NCI-H69 (cell line): Measurements from ENCODE around the gene ODAD2.

Source experiments
- DNase-seq: peaks from one replicate; lab custom pipeline; 2025; lab: John Stamatoyannopoulos, UW

The ODAD2 gene

DNA sequence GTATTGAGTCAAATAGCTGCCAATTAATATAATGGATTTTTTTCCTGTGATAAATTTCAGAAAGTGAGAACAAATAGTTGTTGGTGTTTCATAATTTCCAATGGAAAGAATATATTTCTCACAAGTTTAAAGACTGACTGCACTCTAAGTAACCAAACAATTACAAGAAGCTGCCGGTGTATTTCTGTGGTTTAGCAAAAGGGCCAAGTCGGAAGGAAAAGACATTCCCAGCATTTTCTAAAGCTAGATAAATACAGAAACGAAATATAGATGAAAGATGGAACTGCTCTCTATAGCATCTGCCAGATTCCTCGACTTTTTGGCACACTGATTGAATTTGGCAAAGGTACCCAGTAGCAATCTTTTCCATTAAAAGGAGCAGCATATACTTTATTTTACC is 160.5 kb downstream of the ODAD2 start:
- DNase-seq = no peak

- no peak for DNase-seq
Measured at GRCh38 chr10:27834476-27834875, 164.4 kb downstream of the ODAD2 start.

- DNase-seq = no peak
Measured at GRCh38 chr10:27833792-27834191, 165.1 kb downstream of the ODAD2 start.

DNA sequence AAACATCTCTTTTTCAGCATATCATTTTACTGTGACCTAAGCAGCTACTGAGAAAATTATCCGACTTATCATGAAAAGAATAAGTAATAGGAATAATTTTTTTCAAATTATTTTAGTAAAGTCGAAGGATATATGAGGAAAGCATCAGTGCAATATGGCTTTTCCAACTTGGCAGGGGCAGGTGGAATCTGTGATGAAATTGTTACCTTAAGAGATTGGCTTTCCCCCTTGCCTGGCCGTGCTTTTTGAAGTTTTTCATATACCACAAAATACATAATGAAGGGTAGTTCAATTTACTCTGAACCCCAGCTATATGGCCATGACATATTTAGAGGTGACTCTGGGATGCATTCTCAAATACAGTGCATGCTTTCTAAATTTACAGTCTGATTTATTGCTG is 166.1 kb downstream of the ODAD2 start:
- DNase-seq = no peak

GRCh38 chr10:27826369-27826768 is 172.5 kb downstream of the ODAD2 start:
- no peak for DNase-seq

DNA sequence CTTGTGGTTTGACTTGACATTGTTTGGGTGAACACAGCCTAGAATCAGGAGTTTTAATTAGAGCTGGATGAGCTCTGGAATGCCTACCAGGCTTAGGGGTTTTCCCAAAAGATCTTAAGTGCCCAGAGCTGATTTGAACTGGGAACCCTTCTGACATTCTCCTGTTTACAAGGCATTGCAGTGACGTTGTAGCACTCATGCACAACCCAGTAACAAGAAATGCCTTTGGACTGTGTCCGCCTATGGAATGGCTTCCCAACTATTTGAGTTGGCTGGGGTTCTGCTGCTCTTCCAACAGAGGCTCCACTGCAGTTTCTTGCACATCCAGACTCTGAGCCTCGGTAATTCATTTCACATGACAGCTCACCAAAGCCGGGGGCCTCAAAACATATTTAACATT is 176.6 kb downstream of the ODAD2 start:
- no peak for DNase-seq

DNA sequence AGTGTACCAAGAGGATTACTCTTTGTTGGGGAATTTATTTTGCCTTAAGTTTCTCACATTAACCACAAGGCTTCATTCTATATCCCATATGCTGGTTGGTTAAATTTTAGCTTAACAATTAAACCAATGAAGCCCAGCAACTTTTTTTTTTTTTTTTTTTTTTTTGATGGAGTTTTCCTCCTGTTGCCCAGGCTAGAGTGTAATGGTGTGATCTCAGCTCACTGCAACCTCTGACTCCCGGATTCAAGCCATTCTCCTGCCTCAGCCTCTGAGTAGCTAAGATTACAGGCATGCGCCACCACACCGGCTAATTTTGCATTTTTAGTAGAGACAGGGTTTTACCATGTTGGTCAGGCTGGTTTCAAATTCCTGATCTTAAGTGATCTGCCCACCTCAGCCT is 178.2 kb downstream of the ODAD2 start:
- no peak for DNase-seq

- DNase-seq = no peak
Measured at GRCh38 chr10:27819781-27820531, 178.9 kb downstream of the ODAD2 start.

- no peak for DNase-seq
Measured at GRCh38 chr10:27816320-27816719, 182.6 kb downstream of the ODAD2 start.

DNA sequence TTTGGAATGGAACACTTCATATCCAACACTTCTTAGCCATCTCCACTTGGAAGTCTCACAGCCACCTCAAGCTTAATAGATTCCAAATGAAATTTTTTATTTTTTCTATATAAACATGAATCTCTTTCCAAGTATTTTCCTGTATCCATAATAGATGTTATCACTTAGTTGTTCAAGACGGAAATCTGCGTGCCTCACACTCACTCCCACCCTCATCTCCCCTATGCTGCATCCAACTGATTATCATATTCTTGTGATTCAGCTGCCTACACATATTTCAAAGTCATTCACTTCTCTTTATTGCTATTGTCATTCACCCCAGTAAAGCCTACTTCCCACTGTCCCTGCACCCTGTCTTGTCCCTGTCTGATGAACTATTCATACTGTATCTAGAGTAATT is 183.0 kb downstream of the ODAD2 start:
- no peak for DNase-seq

DNA sequence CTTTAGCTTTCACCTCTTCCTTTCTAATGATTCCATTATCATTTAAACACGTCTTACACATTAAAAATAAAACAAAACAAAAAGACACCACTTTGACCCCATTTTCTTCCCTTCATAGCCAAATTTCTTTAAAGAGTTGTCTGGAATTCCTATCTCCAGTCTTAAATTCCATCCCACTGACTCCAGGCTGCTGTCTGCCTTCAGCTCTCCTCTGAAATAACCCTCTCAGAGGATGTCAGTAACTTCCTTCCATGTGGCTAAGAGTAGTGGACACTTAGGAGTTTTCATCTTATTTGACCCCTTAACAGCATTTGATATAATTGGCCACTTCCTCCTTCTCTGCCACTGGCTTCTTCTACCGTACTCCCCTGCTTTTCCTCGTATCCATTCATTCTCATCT is 183.6 kb downstream of the ODAD2 start:
- DNase-seq = no peak

GRCh38 chr10:27805180-27805579 is 193.7 kb downstream of the ODAD2 start:
- no peak for DNase-seq

- DNase-seq = no peak
Measured at GRCh38 chr10:27804136-27804535, 194.7 kb downstream of the ODAD2 start.

- no peak for DNase-seq
Measured at GRCh38 chr10:27801171-27801785, 197.6 kb downstream of the ODAD2 start.

- DNase-seq = no peak
Measured at GRCh38 chr10:27799046-27799445, 199.8 kb downstream of the ODAD2 start.

DNA sequence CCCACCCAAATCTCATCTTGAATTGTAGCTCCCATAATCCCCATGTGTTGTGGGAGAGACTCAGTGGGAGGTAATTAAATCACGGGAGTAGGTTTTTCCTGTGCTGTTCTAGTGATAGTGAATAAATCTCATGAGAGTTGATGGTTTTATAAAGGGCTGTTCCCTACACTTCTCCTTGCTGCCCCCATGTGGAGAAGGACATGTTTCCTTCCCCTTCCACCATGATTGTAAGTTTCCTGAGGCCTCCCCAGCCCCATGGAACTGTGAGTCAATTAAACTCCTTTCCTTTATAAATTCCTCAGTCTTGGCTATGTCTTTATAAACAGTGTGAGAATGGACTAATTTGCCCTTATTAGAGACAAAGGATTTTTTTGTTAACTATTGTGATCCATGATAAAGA is 204.7 kb downstream of the ODAD2 start:
- DNase-seq = peak; percentile 4

DNA sequence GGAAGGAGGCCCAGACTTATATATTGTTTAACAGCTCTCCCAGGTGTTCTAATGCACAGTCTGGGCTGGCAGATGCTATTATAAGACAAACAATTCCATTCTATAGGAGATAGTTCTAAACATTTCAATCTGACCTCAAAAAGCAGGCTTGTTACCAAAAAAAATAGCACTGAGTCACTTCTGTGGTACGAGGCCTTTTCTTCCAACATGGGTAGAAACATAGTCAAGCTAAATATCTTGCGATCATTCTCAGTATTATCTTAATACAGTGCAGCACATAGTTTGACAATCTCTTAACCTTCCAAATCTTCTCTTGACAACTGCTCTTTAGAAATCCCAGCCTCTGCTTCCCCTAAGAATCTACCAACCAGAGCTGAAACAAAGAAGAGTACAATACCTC is 206.7 kb downstream of the ODAD2 start:
- no peak for DNase-seq

DNA sequence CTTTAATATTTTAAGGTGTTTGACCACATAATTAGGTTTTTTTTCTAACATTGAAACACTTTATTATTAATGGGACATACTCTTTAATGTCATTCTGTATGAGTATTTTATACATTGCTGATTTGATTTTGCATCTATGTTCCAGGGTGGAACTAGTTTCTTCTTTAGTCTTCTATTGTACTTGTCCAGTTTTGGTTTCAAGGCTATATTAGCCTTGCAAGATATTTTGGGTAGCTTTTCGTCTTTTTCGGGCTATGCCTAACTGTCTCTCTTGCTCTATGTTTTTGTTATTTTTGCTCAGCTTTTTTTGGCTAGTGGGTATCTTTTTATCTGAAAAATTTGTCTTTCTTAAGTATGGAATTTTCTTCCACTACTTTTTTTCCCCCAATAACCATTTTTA is 214.6 kb downstream of the ODAD2 start:
- DNase-seq = no peak

- no peak for DNase-seq
Measured at GRCh38 chr10:27783660-27784059, 215.2 kb downstream of the ODAD2 start.

DNA sequence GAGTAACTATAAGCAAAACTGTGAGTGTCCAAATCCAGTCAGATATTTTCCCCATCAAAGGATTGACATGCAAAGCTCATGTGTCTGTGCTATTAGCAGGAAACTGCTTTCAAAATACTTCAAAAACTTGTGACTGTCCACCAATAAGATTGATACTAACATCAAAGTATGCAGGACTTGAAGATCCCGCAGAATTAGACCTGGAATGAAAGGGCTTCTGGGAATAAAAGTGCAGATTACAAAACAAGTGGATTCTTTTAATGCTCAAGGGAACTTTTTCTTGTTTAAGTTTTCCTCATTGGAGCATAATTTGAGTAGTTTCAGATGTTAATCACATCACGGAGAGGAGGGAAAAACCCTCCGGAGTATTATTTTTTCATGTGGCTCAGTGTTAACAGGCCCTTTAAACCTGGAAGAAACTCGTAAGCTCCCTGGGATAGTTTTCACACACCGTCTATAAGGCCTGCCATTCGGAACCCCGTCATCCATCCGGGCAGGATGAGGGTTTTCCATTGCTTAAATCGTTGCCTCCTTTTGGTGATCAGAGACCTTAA is 219.3 kb downstream of the ODAD2 start:
- DNase-seq = no peak

DNA sequence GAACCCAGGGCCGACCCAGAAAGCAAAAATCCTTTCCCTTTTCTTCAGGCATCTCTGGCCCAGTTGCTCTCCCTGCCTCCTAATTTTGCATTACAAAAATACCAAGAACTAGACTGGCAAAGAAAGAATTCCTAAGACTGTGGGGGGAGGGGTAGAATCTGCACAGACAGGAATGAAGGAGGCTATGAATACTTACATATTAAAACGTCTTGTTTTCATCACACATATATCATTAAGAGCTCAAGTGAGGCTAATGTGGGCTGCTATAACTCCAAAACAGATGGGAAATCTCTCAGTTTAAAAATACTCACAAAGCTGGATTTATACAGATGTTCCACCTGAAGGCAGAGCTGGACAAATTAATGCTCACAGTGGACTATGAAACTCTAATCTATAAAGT is 224.0 kb downstream of the ODAD2 start:
- no peak for DNase-seq

- no peak for DNase-seq
Measured at GRCh38 chr10:27771231-27771630, 227.6 kb downstream of the ODAD2 start.

DNA sequence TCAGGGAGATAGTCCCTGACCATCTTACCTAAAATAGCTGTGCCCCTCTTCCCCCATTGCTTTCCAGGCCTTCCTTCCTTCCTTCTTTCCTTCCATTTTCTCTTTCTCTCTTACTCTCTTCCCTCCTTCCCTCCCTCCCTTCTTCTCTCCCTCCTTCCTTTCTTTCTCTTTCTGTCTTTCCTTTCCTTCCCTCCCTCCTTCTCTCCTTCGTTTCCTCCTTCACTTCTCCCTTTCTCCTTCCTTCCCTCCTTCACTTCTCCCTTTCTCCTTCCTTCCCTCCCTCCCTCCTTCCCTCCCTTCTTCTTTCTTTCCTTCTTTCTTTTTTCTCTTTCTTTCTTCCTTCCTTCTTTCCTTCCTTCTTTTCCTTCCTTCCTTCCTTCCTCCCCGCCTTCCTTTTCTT is 228.7 kb downstream of the ODAD2 start:
- DNase-seq = no peak
